ENCODE data around the gene TSPOAP1. TPM values are rescaled to one million over a fixed set of nuclear protein-coding genes. Genes with fewer than 3 reads are reported as not detected.
"Not testable (repeated sequence)": the region's sequence is repeated elsewhere in the genome, so short reads cannot be mapped to it uniquely, and the experiment has no call there.

The TSPOAP1 gene
- total RNA-seq, 1 donor from 2014 or later, result 1.3 TPM

DNA sequence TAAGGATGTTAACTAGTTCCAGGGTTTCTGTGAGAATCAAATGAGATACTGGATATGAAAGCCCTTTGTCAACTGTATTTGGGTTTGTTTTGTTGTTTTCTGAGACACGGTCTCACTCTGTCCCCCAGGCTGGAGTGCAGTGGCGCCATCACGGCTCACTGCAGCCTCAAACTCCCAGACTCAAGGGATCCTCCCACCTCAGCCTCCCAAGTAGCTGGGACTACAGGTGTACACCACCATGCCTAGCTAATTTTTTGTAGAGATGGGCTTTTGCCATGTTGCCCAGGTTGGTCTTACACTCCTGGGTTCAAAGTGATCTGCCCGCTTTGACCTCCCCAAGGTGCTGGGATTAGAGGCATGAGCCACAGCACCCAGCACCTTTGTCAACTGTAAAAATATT lies 14.5 kb upstream of the TSPOAP1 start:
- H3K4me1 Mint-ChIP-seq (ENCODE audit: unreplicated experiment), result peaks cover 37% of the 10 kb centered on the region
- H3K4me3 Mint-ChIP-seq (ENCODE audit: unreplicated experiment), result no peak overlapping the region
- no peaks in the 10 kb centered on the region for H3K27me3 Mint-ChIP-seq (ENCODE audit: unreplicated experiment)
- TF ChIP-seq CTCF (IDR thresholded peaks at IDR 0.05; ENCODE audit: unreplicated experiment), result no peak
- H3K27ac Mint-ChIP-seq (ENCODE audit: unreplicated experiment), result no peak overlapping the region
- peaks cover 24% of the 10 kb centered on the region for H3K36me3 Mint-ChIP-seq (ENCODE audit: low read depth, unreplicated experiment)
- DNase-seq (ENCODE audit: low spot score), result no peak
- H3K9me3 Mint-ChIP-seq (ENCODE audit: unreplicated experiment), result no peaks in the 10 kb centered on the region

DNA sequence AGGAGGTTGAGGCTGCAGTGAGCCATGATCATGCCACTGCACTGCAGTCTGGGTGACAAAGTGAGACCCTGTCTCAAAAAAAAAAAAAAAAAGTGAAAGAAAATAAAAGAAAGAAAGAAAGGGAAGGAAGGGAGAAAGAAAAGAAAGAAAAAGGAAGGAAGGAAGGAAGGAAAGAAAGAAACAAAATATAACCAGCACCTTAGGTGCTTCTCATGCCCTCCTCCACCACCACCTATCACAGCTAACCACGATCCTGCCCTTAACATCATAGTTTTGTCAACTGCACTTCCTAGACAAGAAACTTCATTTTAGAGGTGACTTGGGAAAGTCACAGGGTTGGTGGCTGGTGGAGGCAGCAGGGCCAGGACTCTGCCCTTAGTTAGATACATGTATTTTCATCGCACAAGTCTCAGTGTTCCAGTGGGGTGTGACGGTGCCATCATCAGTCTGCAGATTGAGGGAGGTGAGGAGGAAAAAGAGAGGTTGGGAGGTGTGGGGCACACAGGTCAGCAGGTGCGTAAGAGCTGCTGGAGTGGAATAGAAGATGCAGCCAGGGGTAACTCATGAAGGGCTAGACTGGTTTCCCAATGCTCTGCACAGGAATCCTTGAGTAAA lies 13.4 kb upstream of the TSPOAP1 start:
- H3K36me3 Mint-ChIP-seq (ENCODE audit: low read depth, unreplicated experiment), result peaks cover 18% of the 10 kb centered on the region
- no peak for TF ChIP-seq CTCF (IDR thresholded peaks at IDR 0.05; ENCODE audit: unreplicated experiment)
- no peak for DNase-seq (ENCODE audit: low spot score)
- no peak overlapping the region for H3K27ac Mint-ChIP-seq (ENCODE audit: unreplicated experiment)
- H3K27me3 Mint-ChIP-seq (ENCODE audit: unreplicated experiment), result no peaks in the 10 kb centered on the region
- peaks cover 44% of the 10 kb centered on the region for H3K4me1 Mint-ChIP-seq (ENCODE audit: unreplicated experiment)
- no peak overlapping the region for H3K4me3 Mint-ChIP-seq (ENCODE audit: unreplicated experiment)
- no peaks in the 10 kb centered on the region for H3K9me3 Mint-ChIP-seq (ENCODE audit: unreplicated experiment)

DNA sequence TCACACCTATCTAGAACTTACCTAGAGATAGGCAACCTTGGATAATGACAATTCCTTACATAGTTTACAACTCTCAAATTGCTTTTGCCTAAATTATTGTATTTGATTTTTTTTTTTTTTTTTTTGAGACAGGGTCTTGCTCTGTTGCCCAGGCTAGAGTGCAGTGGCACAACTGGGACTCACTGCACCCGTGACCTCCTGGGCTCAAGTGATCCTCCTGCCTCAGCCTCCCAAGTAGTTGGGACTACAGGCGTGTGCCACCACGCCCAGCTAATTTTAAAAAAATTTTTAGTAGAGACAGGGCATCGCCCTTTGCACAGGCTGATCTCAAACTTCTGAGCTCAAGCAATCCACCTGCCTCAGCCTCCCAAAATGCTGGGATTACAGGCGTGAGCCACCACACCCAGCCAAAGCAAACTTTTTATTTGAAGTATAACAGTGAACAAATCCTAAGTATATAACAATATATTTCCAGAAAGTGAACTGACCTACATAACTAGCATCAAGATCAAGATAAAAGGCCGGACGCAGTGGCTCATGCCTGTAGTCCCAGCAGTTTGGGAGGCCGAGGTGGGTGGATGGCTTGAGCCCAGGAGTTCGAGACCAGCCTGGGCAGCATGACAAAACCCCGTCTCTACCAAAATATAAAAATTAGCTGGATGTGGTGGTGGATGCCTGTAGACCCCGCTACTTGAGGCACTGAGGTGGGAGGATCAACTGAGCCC lies 12.7 kb upstream of the TSPOAP1 start:
- DNase-seq (ENCODE audit: low spot score); H3K27ac Mint-ChIP-seq (ENCODE audit: unreplicated experiment); H3K4me3 Mint-ChIP-seq (ENCODE audit: unreplicated experiment); H3K27me3 Mint-ChIP-seq (ENCODE audit: unreplicated experiment); H3K9me3 Mint-ChIP-seq (ENCODE audit: unreplicated experiment): not testable (repeated sequence)
- H3K4me1 Mint-ChIP-seq (ENCODE audit: unreplicated experiment), result peaks cover 47% of the 10 kb centered on the region
- peaks cover 14% of the 10 kb centered on the region for H3K36me3 Mint-ChIP-seq (ENCODE audit: low read depth, unreplicated experiment)

GRCh38 chr17:58340405-58340876 lies 11.8 kb upstream of the TSPOAP1 start:
- no peaks in the 10 kb centered on the region for H3K9me3 Mint-ChIP-seq (ENCODE audit: unreplicated experiment)
- peaks cover 6% of the 10 kb centered on the region for H3K27me3 Mint-ChIP-seq (ENCODE audit: unreplicated experiment)
- TF ChIP-seq CTCF (IDR thresholded peaks at IDR 0.05; ENCODE audit: unreplicated experiment), result no peak
- H3K4me1 Mint-ChIP-seq (ENCODE audit: unreplicated experiment), result peaks cover 53% of the 10 kb centered on the region
- no peak overlapping the region for H3K4me3 Mint-ChIP-seq (ENCODE audit: unreplicated experiment)
- H3K27ac Mint-ChIP-seq (ENCODE audit: unreplicated experiment), result no peak overlapping the region
- DNase-seq (ENCODE audit: low spot score), result no peak
- H3K36me3 Mint-ChIP-seq (ENCODE audit: low read depth, unreplicated experiment), result peaks cover 12% of the 10 kb centered on the region

DNA sequence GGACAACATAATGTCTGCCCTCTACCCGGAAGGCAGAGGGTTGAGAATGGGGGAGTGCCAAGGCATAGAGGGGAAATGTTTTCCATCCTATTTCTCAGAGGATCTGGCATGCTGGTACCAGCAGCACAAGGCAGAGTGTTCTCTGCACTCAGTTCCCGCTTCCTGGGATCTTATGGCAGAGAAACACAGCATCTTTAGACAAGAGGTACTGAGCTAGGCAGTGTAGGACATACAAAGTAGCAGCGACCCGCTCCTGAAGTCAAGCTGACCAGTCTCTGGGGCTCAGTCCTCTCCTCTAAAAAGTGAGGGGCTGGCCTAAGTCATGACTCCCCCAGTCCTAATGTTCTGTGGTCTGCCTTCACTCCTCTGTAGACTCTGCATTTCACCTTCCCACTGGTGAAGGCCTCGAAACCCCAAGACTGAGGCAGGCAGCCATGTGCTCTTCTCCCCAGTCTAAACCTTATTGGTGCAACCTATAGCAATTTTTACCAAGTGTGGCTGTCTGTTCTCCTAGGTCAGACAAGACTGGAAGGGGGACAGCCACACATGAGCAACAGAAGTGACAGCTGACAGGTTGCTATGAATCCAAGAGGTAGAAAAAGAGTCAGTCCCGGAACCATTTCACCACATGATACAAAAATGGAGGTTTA lies 11.3 kb upstream of the TSPOAP1 start:
- Mint-ChIP-seq H3K27ac (ENCODE audit: unreplicated experiment) (peak overlapping the region; percentile 36), H3K36me3 (ENCODE audit: low read depth, unreplicated experiment) (peaks cover 7% of the 10 kb centered on the region), H3K4me1 (ENCODE audit: unreplicated experiment) (peaks cover 52% of the 10 kb centered on the region), H3K4me3 (ENCODE audit: unreplicated experiment) (no peak overlapping the region), H3K9me3 (ENCODE audit: unreplicated experiment) (no peaks in the 10 kb centered on the region), H3K27me3 (ENCODE audit: unreplicated experiment) (peaks cover 6% of the 10 kb centered on the region)
- DNase-seq (ENCODE audit: low spot score), result no peak
- no peak for TF ChIP-seq CTCF (IDR thresholded peaks at IDR 0.05; ENCODE audit: unreplicated experiment)
